Inflammatory macrophage treated with lipopolysaccharide for 1 hour (primary cell): ENCODE data around the gene ARAP1.
A peak's percentile ranks its signal among the peaks of the same experiment; 100 is the strongest.

Source experiments
- DNase-seq, 2 donors: peaks; one replicate each; pipeline ENCODE4 v3.0.0-alpha.2; 2020 to 2022

The ARAP1 gene

DNA sequence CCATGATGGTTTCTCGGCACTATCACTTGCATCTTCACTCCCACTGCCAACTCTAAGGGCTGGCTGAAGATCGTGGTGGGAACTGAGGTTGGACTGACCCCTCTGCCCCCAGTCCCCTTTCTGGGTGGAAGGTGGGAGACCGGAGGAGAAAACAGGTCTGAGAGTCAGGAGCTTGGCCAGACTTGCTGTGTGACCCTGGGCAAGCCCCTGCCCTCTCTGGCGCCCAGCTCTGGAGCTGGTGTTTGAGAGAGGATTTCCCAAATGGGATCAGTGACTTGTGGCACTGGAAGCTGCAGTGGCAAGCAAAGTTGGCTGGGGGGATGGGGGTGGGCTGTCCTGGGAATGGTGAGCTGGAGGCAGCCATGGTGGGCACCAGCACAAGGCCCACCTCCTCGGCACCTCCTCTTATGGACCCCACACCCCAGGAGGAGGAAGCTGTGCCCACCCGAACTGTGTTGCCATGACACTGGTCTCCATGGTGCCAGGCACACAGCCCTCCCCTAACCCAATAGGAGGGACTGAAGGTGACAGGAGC is 71.5 kb downstream of the ARAP1 start:
- DNase-seq = no peak

GRCh38 chr11:72679869-72680268 is 72.3 kb downstream of the ARAP1 start:
- DNase-seq = no peak

DNA sequence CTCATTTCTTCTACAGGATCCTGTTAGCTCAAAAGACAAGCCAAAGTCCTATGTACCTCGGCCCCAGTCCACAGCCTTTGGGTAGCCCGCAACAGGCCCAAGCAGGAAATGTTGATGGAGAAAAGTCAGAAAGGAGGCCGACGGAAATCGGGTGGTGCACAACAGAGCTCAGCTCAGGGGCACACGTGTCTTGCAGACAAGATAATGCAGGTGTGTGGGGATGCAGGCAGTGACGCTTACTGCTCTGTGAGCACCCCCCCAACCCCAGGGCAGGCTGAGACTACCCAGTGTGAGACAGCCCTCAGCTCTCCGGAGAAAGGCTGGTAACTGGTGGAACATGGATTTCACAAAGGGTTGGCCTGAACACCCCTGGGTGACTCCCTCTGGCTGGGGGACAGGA is 73.7 kb downstream of the ARAP1 start:
- DNase-seq = no peak

- DNase-seq = peak; percentile 38 to 50
Measured at GRCh38 chr11:72676861-72677341, 75.3 kb downstream of the ARAP1 start.

DNA sequence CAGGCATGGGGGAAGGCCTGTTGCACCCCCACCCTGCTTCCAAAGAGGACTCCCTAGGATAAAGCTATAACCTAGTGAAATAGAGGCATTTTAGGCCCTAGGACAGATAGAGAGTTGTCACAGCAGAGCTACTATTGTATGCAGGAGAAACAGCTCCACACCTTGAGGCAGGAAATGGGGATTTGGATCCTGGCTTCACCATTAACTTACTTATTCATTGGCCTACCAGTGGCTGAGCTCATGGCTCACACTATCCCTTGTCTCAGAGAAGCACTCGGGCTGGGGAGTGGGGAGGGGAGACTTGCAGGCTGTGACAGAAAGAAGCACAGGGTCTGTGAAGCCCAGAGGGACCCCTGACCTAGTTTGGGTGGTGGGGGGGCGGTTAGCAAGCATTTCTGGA is 77.0 kb downstream of the ARAP1 start:
- DNase-seq = no peak

- no peak for DNase-seq
Measured at GRCh38 chr11:72673943-72674828, 78.0 kb downstream of the ARAP1 start, which contains the start of gene PDE2A. TSS of gene PDE2A (minus strand) at chr11:72674422. CDS start at chr11:72674207, 215 bp downstream.

- no peak for DNase-seq
Measured at GRCh38 chr11:72673284-72673942, 78.8 kb downstream of the ARAP1 start.

DNA sequence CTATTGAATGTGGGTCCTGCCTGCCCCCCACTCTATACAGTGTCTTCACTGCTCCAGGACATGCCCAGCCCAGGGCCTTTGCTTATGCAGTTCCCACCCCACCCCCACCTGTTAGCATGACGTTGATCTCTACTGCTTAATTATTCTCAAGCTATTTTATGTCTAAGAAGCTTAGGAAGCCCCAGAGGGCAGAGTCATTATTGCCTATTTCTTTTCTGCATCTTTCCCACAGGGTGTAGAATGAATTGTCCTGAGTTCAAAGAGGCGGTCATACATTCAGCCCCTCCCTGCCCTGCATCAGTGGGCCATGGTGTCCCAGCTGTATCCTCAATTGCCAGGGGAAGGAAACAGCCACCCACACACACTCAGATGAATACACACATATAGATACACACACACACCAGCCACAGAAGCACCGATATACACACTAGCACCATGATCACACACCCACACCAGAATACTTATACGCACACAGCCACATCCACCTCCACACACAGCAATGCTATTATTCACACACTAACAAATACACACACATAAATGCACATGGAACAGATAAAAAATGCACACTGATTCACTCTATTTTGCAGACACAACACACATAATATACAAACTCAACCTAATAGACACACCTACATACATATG is 79.5 kb downstream of the ARAP1 start:
- DNase-seq = no peak

DNA sequence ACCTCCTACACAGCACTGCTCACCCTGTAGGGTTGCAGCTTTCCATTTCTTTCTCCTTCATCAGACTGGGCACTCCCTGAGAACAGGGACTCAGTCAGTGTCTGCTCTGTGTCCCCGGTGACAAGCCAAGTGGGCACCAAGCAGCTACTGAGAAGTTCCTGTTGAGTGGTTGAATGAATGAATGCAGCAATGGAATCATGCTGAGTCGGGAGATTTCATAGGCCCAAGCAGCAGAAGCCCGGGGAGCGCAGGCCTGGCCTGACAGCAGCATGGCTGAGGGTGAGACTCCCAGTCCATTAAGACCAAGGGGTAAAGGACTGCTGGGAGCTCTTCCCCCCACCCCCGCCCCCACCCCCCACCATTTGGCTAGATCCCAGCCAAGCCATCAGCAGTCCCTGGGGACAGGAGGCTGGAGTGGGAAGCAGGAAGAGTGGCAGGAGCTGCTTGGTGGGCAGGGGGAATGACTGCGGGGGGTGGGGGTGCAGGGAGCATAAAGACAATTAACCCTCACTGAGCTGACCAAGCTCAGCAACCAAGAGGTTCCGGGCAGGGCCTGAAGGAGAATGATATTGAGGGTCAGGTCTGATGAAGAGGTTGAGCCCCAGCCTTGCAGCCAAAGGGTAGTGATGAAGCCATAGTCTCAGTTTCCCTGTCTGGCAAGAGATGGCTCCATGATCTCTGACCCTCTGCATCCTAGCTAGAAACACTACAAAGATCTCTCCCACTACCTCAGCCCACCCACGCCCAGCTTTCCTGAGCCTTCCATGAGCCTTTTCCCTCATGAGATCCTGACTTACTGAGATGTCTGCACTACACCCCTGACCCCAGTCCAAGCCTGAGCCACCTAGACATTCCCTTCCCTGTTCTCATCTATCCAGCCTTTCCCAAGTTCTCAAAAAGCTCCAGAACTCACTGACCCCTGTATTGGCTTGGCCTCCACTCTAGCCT is 80.8 kb downstream of the ARAP1 start:
- no peak for DNase-seq

- no peak for DNase-seq
Measured at GRCh38 chr11:72670041-72670440, 82.2 kb downstream of the ARAP1 start.

GRCh38 chr11:72669527-72669926 is 82.7 kb downstream of the ARAP1 start:
- no peak for DNase-seq

- no peak for DNase-seq
Measured at GRCh38 chr11:72668629-72669347, 83.4 kb downstream of the ARAP1 start.

DNA sequence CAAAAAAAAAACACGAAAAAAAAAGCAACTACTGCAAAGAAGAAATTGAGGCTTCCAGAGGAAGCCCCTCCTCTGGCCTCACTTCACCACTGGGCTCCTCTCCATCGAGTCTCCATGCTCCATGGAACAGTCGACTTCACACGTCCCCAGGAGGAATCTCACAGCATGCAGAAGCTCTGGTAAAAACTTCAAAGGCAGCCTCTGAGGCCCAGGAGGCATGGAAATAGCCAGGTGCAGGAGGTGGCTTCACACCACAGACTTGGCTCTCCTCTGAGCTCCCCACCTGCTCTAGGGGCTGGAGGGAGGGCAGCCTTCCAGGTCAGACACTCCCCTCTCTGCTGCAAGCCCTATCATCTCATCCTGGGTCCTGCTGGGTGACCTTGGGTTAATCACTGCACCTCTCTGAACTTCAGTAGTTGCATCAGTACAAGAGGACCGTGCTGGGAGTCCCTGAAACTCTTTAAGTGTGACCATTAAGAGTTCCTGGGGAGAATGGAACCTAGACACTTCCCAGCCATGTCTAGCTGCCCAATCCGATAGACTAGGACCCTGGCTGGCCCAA is 86.2 kb downstream of the ARAP1 start:
- DNase-seq = no peak

DNA sequence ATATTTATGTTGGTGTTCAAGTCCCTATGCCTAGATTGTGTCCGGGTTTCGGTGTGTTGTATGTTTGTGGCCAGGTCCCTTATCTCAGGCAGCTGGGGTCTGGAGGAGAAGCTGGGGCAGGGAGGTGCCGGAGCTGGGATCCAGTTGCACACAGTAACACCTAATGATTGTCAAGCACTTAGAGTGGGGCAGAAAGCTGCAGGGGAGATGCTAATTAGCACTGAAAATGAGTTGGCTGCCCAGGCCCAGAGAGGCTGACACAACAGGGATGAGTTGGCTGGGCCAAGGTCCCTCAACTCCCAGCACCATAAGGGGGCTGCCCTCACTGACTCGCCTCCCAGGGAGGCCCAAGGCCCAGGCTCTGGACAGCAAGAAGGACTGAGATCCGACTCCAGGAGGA is 90.2 kb downstream of the ARAP1 start:
- no peak for DNase-seq

DNA sequence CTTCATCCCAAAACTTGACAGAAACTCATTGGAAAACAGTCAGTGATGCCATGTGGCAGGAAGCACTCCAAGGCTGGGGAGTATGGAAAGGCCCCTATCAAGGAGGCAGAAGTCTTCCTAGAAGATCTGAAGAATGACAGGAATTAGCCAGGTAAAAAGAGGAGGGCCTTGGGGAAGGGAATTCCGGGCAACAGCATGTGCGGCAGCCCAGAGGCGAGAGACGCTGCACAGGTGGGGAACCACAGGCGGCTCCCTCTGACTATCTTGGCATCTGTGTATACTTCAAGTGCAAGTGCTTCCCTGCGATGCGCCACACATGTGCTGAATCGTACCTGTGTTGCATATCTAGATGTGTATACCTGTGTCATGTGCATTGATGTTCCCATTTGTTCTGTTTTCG is 90.7 kb downstream of the ARAP1 start:
- no peak for DNase-seq

DNA sequence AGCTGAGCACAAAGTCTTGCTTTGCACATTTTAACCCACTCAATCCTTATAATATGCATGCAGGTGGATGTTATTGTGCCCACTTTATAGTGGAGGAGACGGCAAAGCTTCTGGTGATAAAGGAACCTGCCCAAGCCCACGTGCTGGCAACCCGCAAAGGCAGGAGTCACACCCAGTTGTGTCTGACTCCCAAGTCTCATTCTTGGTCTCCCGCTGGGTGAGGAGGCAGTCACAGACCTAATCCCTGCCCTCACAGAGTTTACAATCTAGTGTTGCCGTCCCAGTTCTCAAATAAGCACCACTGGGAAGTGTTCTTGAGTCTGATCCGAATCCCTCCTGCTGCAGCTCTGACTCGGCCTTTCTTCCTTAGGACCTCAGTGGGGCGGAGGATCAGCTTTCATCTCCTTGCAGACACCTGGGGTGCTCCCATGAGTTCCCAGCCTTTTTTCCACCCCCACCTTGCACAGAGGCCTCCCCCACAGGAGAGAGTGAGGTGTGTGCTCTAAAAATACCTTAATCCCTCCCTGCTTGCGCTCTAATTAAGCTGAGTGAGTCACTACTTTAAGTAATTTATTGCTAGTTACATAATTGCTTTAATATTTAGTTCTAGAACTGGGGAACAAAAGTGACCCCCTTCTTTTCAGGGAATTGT is 93.1 kb downstream of the ARAP1 start:
- no peak for DNase-seq

- DNase-seq = no peak
Measured at GRCh38 chr11:72657411-72658100, 94.7 kb downstream of the ARAP1 start.

GRCh38 chr11:72655896-72656464 is 96.2 kb downstream of the ARAP1 start:
- DNase-seq = no peak

GRCh38 chr11:72655014-72655413 is 97.2 kb downstream of the ARAP1 start:
- no peak for DNase-seq

- DNase-seq = peak; percentile 61 to 74
Measured at GRCh38 chr11:72653649-72654048, 98.6 kb downstream of the ARAP1 start.
